Activated T-cell treated with anti-CD3 and anti-CD28 coated beads, Interleukin-2, amount 50 U/mL, for 48 hours (primary cell): ENCODE measurements around the gene ASTN2.
A peak's percentile ranks its signal among the peaks of the same experiment; 100 is the strongest.

Experiments used
- DNase-seq, 2 experiments: peaks; one replicate each; pipeline ENCODE4 v3.0.0-alpha.2; 2020

The ASTN2 gene

GRCh38 chr9:116774421-116775180 is 640.3 kb downstream of the ASTN2 start:
- no peak for DNase-seq

- DNase-seq = no peak
Measured at GRCh38 chr9:116767219-116767618, 647.6 kb downstream of the ASTN2 start.

- no peak for DNase-seq
Measured at GRCh38 chr9:116765011-116765410, 649.8 kb downstream of the ASTN2 start.

GRCh38 chr9:116763770-116764169 is 651.1 kb downstream of the ASTN2 start:
- no peak for DNase-seq

GRCh38 chr9:116760636-116761035 is 654.2 kb downstream of the ASTN2 start:
- DNase-seq = no peak

- DNase-seq = no peak
Measured at GRCh38 chr9:116757030-116757429, 657.8 kb downstream of the ASTN2 start.

- DNase-seq = no peak
Measured at GRCh38 chr9:116753389-116753788, 661.5 kb downstream of the ASTN2 start.

GRCh38 chr9:116750510-116750909 is 664.3 kb downstream of the ASTN2 start:
- no peak for DNase-seq

- no peak for DNase-seq
Measured at GRCh38 chr9:116749772-116750171, 665.1 kb downstream of the ASTN2 start.

- DNase-seq = no peak
Measured at GRCh38 chr9:116749176-116749575, 665.7 kb downstream of the ASTN2 start.

GRCh38 chr9:116741742-116742141 is 673.1 kb downstream of the ASTN2 start:
- DNase-seq = no peak

GRCh38 chr9:116741086-116741740 is 673.6 kb downstream of the ASTN2 start:
- no peak for DNase-seq

GRCh38 chr9:116737152-116737546 is 677.7 kb downstream of the ASTN2 start:
- DNase-seq = peak; percentile 77 to 82

GRCh38 chr9:116736399-116737151 is 678.3 kb downstream of the ASTN2 start:
- no peak for DNase-seq

GRCh38 chr9:116733010-116733641 is 681.7 kb downstream of the ASTN2 start:
- no peak for DNase-seq

GRCh38 chr9:116726602-116727001 is 688.3 kb downstream of the ASTN2 start:
- no peak for DNase-seq

- no peak for DNase-seq
Measured at GRCh38 chr9:116724123-116724522, 690.7 kb downstream of the ASTN2 start.

- no peak for DNase-seq
Measured at GRCh38 chr9:116721944-116722343, 692.9 kb downstream of the ASTN2 start.

GRCh38 chr9:116721411-116721810 is 693.4 kb downstream of the ASTN2 start:
- no peak for DNase-seq

GRCh38 chr9:116720111-116720510 is 694.7 kb downstream of the ASTN2 start:
- no peak for DNase-seq

GRCh38 chr9:116718111-116718510 is 696.7 kb downstream of the ASTN2 start:
- no peak for DNase-seq

- DNase-seq = no peak
Measured at GRCh38 chr9:116717150-116717549, 697.7 kb downstream of the ASTN2 start.

- DNase-seq = no peak
Measured at GRCh38 chr9:116716438-116716837, 698.4 kb downstream of the ASTN2 start.
